Adipose tissue (tissue), 3 donors: ENCODE results near the gene MRE11. TPM values are rescaled to one million over a fixed set of nuclear protein-coding genes. Genes with fewer than 3 reads are reported as not detected.
"Not testable (repeated sequence)": the region's sequence is repeated elsewhere in the genome, so short reads cannot be mapped to it uniquely, and the experiment has no call there.

Experiments used
- H3K27ac ChIP-seq: one replicate; pipeline ENCODE4 v1.5.1; 2013; ENCODE audit warnings: low read depth, low read length
- WGBS, 3 donors: extraction: QIAGEN DNeasy Blood & Tissue Kit; methylation state at CpG; one replicate each; pipeline ENCODE4 v1.1.7; 2013; 5-methylcytosine and 5-hydroxymethylcytosine counted together
- polyA plus RNA-seq, 3 donors: library from polyadenylated mRNA; stranded (reverse); fragments of 200-250 nt; gene quantifications; one replicate each; pipeline ENCODE4 v1.2.3, GENCODE V29; 2013
- donor health status: healthy with polysubstance abuse.
- donor health status: Bipolar disorder and iron deficiency.
- donor health status: healthy.

The MRE11 gene
- polyA plus RNA-seq, 3 donors = 3.9 to 7.0 (median 4.4) TPM

GRCh38 chr11:94391937-94392336 is 101.7 kb downstream of the MRE11 start:
- not testable (repeated sequence) for H3K27ac ChIP-seq
- 84 to 96% (median 89%) methylated on average over 3 to 4 of the region's 4 CpGs for WGBS, 3 donors

- WGBS, 3 donors = 82 to 95% (median 88%) methylated on average over 5 of the region's 5 CpGs
- no peak overlapping the region for H3K27ac ChIP-seq
Observed at GRCh38 chr11:94379613-94380012, 114.0 kb downstream of the MRE11 start.

- no peak overlapping the region for H3K27ac ChIP-seq
- 79 to 95% (median 85%) methylated on average over 1 of the region's 1 CpG for WGBS, 3 donors
Observed at GRCh38 chr11:94376841-94377240, 116.8 kb downstream of the MRE11 start.

- H3K27ac ChIP-seq = not testable (repeated sequence)
- whole genome bisulfite sequencing, 3 donors = 65 to 89% (median 71%) methylated on average over 4 to 6 of the region's 6 CpGs
Observed at GRCh38 chr11:94370576-94370975, 123.1 kb downstream of the MRE11 start.

Other genes starting within 250 kb of the MRE11 start
- not detected for gene IZUMO1R, start 189.3 kb downstream of the MRE11 start, polyA plus RNA-seq
- gene GPR83, start 92.4 kb downstream of the MRE11 start, polyA plus RNA-seq = under 1 TPM; 0.01 to 0.56 (median 0.03) TPM
- 10 to 100 TPM in 1 of 3 donors, 1 to 10 TPM in 2; 8.0 to 10.9 (median 8.7) TPM for gene ANKRD49, start 140 bp upstream of the MRE11 start, polyA plus RNA-seq
- gene C11orf97, start 18.6 kb upstream of the MRE11 start, polyA plus RNA-seq = not detected
- 1 to 10 TPM; 1.5 to 2.7 (median 2.5) TPM for gene FUT4, start 50.1 kb upstream of the MRE11 start, polyA plus RNA-seq
- gene PIWIL4, start 73.5 kb upstream of the MRE11 start, polyA plus RNA-seq = 1 to 10 TPM; 1.3 to 5.7 (median 2.9) TPM